ENCODE results near the gene MLANA.

DNA sequence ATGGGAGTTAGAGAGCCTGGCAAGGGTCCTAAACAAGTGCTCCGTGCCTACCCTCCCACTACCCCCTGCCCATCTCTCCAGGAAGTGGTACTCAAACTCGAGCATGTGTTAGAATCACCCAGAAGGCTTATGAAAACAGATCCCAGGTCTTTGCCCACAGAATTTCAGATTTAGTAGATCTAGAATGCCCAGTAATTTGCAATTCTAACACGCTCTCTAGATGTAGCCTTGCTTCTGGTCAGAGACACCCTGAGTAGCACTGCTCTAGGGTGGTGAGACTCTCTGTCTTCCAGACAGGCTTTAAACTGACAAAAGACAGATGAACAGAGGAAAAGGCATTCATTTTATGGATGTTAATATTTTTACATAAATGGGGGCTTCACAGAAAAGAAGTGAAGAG is 37.1 kb upstream of the MLANA start:
- TF ChIP-seq, protein P1, sequence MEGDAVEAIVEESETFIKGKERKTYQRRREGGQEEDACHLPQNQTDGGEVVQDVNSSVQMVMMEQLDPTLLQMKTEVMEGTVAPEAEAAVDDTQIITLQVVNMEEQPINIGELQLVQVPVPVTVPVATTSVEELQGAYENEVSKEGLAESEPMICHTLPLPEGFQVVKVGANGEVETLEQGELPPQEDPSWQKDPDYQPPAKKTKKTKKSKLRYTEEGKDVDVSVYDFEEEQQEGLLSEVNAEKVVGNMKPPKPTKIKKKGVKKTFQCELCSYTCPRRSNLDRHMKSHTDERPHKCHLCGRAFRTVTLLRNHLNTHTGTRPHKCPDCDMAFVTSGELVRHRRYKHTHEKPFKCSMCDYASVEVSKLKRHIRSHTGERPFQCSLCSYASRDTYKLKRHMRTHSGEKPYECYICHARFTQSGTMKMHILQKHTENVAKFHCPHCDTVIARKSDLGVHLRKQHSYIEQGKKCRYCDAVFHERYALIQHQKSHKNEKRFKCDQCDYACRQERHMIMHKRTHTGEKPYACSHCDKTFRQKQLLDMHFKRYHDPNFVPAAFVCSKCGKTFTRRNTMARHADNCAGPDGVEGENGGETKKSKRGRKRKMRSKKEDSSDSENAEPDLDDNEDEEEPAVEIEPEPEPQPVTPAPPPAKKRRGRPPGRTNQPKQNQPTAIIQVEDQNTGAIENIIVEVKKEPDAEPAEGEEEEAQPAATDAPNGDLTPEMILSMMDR (conservative IDR thresholded peaks at IDR 0.05 in 1 of 2, IDR thresholded peaks at IDR 0.05 in 1 of 2; ENCODE audit: low read depth in 1 of 2, low read length in 2 of 2): no peak
- TF ChIP-seq EZH2 (IDR thresholded peaks at IDR 0.05; ENCODE audit: low read length, missing control alignments): no peak

All from fibroblast of lung (primary cell).